Dermis blood vessel endothelial cell (primary cell): ENCODE measurements around the gene ARFGAP2. TPM values are rescaled to one million over a fixed set of nuclear protein-coding genes. Genes with fewer than 3 reads are reported as not detected.
"Not testable (repeated sequence)": the region's sequence is repeated elsewhere in the genome, so short reads cannot be mapped to it uniquely, and the experiment has no call there.

Experiments used
- DNase-seq: peaks from one replicate; pipeline ENCODE4 v3.0.0; 2010
- total RNA-seq: library from RNA; depleted of rRNA; stranded (reverse); fragments of >200 nt; gene quantifications from 2 replicates; pipeline ENCODE4 v1.2.3, GENCODE V29; 2014

Gene ARFGAP2
- 132 and 177 TPM in 2 replicates for total RNA-seq

- DNase-seq, result peak; percentile 98
Measured at GRCh38 chr11:47176328-47177228, at the start of gene ARFGAP2. ARFGAP2 (minus strand) TSS chr11:47176879; CDS start chr11:47176853, 26 bp downstream.

GRCh38 chr11:47225552-47226400 lies 49.1 kb upstream of the ARFGAP2 start:
- no peak for DNase-seq

DNA sequence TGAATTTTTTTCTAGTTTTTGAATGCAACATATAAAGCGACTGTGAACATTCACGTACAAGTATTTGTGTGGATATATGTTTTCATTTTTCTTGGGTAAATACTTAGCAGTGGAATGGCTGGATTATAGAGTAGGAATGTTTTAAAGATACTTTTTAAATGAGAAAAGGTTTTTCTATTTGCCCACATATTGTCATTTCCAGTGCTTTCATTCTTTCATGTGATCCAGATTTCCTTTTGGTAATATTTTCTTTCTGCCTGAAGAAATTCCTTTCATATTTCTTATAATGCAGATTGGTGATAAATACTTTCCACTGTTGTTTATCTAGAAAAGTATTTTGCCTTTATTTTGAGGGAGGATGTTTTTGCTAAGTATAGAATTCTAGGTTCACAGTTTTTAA lies 46.0 kb upstream of the ARFGAP2 start:
- no peak for DNase-seq

GRCh38 chr11:47220401-47220821 lies 43.7 kb upstream of the ARFGAP2 start:
- peak; percentile 85 for DNase-seq

- peak; percentile 85 for DNase-seq
Measured at GRCh38 chr11:47216121-47216798, 39.6 kb upstream of the ARFGAP2 start.

DNA sequence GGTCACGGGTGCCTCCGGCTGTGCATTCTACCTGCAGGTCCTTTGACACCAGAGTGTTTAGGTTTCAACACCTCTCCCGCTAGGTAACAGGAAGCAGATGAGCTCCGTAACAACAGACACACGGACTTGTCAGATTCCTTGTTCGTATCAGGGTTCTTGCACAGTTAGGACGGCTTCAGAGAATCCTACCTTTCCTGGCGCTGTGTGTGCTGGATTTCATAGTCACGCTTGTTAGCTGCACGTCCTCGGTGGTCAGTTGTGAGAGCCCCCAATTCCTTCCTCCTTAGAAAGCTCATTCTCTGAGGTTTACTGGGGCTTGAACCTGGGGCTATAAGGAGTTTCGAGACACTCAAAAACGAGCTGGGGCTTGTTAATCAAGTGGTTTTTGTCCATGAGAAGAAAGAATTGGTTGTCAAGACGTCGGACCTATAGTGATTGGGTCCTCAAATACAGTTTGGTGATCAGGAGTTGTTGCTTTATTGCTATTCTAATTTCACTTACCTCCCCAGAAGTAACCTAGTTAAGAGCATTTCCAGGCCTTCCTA lies 38.8 kb upstream of the ARFGAP2 start:
- DNase-seq, result no peak

- peak; percentile 90 for DNase-seq
Measured at GRCh38 chr11:47213950-47214565, 37.4 kb upstream of the ARFGAP2 start.

- no peak for DNase-seq
Measured at GRCh38 chr11:47212938-47213337, 36.3 kb upstream of the ARFGAP2 start.

DNA sequence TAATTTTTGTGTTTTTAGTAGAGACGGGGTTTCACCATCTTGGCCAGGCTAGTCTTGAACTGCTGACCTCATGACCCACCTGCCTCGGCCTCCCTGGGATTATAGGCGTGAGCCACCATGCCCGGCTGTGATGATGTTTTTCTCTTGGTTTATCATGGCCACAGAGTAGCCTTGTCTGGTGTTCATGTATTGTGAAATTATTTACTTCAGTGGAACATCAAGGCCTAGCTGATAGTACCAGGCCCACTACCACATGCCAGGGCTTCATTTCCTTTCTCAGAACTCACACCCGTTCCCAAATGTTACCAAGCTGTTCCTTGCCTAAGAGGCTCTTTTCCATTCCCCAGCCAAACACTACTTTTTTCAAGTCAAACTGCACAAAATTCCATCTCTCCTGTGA lies 31.9 kb upstream of the ARFGAP2 start:
- no peak for DNase-seq

DNA sequence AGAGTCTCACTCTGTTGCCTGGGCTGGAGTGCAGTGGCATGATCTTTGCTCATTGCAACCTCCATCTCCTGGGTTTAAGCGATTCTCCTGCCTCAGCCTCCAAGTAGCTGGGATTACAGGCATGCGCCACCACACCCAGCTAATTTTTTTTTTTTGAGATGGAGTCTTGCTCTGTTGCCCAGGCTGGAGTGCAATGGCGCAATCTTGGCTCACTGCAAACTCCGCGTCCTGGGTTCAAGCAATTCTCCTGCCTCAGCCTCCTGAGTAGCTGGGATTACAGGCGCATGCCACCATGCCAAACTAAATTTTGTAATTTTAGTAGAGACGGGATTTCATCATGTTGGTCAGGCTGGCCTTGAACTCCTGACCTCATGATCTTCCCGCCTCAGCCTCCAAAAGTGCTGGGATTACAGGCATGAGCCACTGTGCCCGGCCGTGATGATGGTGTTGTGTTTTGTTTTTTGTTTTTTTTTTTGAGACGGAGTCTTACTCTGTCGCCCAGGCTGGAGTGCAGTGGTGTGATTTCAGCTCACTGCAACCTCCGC lies 31.4 kb upstream of the ARFGAP2 start:
- DNase-seq, result not testable (repeated sequence)

GRCh38 chr11:47207459-47207858 lies 30.8 kb upstream of the ARFGAP2 start:
- no peak for DNase-seq

- not testable (repeated sequence) for DNase-seq
Measured at GRCh38 chr11:47206577-47206976, 29.9 kb upstream of the ARFGAP2 start.

DNA sequence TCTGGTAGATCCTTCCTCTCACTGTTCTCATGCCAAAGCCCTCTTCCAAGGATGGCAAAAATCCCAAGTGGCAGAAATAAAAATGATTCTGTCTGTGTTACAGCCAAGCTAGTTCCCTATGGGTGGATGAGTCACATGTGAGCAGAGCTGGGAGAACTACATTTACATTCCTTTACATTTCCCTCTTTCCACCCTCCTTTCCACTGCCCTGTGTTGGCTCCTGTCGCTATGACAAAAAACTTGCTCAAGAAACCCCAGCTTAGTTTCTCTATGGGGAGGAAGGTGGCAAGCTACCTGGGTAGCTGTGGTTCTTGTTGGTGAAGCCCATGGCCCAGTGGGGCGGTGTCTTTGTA lies 27.9 kb upstream of the ARFGAP2 start:
- DNase-seq, result no peak

GRCh38 chr11:47202576-47202975 lies 25.9 kb upstream of the ARFGAP2 start:
- DNase-seq, result no peak

DNA sequence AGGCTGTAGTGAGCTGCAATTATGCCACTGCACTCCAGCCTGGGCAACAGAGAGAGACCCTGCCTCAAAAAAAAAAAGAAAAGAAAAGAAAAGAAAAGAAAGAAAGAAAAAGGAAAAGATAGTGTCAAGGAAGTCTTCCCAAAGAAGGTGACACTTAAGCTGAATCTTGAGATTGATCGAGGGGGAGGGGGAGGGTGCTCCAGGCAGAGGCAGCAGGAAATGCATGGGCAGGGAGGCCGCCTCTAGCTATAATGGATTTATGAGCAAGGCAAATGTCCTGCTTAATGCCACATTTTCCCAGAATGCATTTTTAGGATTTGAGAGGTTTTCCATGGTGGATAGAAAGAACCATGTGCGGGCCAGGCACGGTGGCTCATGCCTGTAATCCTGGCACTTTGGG lies 24.3 kb upstream of the ARFGAP2 start:
- no peak for DNase-seq

GRCh38 chr11:47198161-47198560 lies 21.5 kb upstream of the ARFGAP2 start:
- DNase-seq, result not testable (repeated sequence)

- DNase-seq, result no peak
Measured at GRCh38 chr11:47192111-47192510, 15.4 kb upstream of the ARFGAP2 start.

- not testable (repeated sequence) for DNase-seq
Measured at GRCh38 chr11:47191137-47191536, 14.5 kb upstream of the ARFGAP2 start.

DNA sequence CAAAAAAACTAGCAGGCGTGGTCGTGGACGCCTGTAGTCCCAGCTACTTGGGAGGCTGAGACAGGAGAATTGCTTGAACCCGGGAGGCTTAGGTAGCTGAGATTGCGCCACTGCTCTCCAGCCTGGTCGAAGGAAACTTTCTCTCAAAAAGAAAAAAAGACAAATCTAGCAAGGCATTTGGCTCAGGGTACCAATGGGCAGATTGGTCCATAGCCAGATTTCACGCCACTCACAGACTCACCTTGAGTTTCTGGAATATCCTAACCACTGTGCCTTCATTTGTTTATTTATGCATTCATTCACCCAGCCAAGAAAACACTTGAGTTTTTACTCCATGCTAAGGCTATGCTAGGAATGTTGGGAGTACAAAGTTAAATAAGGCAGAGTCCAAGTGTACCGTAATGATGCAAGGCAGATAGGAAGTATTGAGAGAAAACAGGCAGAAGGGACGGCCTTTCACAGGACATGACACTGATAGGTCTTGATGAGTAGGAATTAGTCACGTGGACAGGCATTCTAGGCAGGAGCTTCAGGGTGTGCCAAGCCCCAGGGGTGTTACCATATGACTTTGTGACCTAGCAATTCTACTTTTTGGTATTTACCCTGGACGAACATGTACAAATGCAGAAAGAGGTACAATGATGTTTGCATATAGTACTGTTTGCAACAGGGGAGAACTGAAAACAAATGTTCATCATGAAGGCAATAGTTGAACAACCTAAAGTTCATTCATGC lies 12.6 kb upstream of the ARFGAP2 start:
- no peak for DNase-seq

GRCh38 chr11:47188259-47188658 lies 11.6 kb upstream of the ARFGAP2 start:
- DNase-seq, result no peak

DNA sequence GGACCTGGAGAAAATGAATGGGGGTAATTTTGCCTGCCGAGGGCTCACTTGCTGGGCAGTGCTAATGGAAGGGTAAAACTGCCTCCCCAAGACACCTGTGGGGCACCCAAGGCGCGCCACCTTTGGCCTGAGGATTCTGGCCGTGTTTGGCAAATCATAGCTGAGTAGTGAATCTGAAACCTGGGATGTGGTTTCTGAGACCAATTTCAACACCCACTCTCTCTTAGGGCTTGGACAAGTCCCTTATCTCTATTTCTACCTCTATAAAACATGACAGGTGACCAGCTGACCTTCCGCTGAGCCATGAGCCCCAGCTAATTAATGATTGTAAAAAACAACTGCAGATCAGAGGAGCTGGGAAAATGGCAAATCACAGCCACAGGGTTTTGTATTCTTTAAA lies 11.0 kb upstream of the ARFGAP2 start:
- DNase-seq, result no peak
